Neuronal stem cell (in vitro differentiated cells): ENCODE measurements around the gene MCC.

Experiments
- DNase-seq: peaks from one replicate; pipeline ENCODE4 v3.0.0-alpha.2; 2013; ENCODE audit warnings: low spot score
- H2AFZ ChIP-seq: one replicate; pipeline ENCODE4 v1.6.1; 2013; ENCODE audit warnings: mild to moderate bottlenecking, low read length, inconsistent platforms
- H2AK5ac ChIP-seq: 2 replicates; pipeline ENCODE4 v1.6.1; 2013; ENCODE audit warnings: low read depth, mild to moderate bottlenecking, inconsistent platforms, low read length, moderate library complexity, mixed read lengths
- H2BK120ac ChIP-seq: 2 replicates; pipeline ENCODE4 v1.6.1; 2013; ENCODE audit warnings: low read depth, mild to moderate bottlenecking, inconsistent platforms, low read length, moderate library complexity, mixed read lengths
- H2BK12ac ChIP-seq: one replicate; pipeline ENCODE4 v1.6.1; 2013; ENCODE audit warnings: low read length, inconsistent platforms
- H2BK15ac ChIP-seq: 2 replicates; pipeline ENCODE4 v1.6.1; 2013; ENCODE audit warnings: mild to moderate bottlenecking, low read length, inconsistent platforms, mixed read lengths
- H2BK5ac ChIP-seq: one replicate; pipeline ENCODE4 v1.6.1; 2013; ENCODE audit warnings: inconsistent platforms, mild to moderate bottlenecking, low read length, moderate library complexity
- H3K14ac ChIP-seq: one replicate; pipeline ENCODE4 v1.6.1; 2013; ENCODE audit warnings: low read length, inconsistent platforms
- H3K18ac ChIP-seq: 2 replicates; pipeline ENCODE4 v1.6.1; 2013; ENCODE audit warnings: low read length, inconsistent platforms
- H3K23ac ChIP-seq: 2 replicates; pipeline ENCODE4 v1.6.1; 2013; ENCODE audit warnings: low read depth, mild to moderate bottlenecking, mixed read lengths, low read length, inconsistent platforms; ENCODE audit not compliant: poor library complexity
- H3K27ac ChIP-seq: replicated peaks from 3 replicates; pipeline ENCODE4 v1.5.1; 2013; ENCODE audit warnings: low read length, inconsistent platforms
- H3K27me3 ChIP-seq, 3 experiments: 2 replicates each; pipeline ENCODE4 v1.6.1; 2013; ENCODE audit warnings: low read length in 3 of 3, mild to moderate bottlenecking in 2 of 3, inconsistent platforms in 1 of 3, low read depth in 1 of 3, mixed read lengths in 1 of 3, moderate library complexity in 1 of 3; ENCODE audit not compliant: control insufficient read depth in 3 of 3, insufficient read depth in 3 of 3
- H3K36me3 ChIP-seq, 2 donors: replicated peaks in 1 of 2; 2 replicates each; pipeline ENCODE4 v1.6.1; 2013; ENCODE audit warnings: low read length in 2 of 2; ENCODE audit not compliant: control insufficient read depth in 2 of 2, insufficient read depth in 2 of 2
- H3K4ac ChIP-seq: 2 replicates; pipeline ENCODE4 v1.6.1; 2013; ENCODE audit warnings: inconsistent platforms, mild to moderate bottlenecking, low read length, moderate library complexity
- H3K4me1 ChIP-seq, 2 donors: 1 replicate in 1 of 2; 2 replicates in 1 of 2; pipeline ENCODE4 v1.6.1; 2013; ENCODE audit warnings: low read length in 2 of 2, low read depth in 1 of 2; ENCODE audit not compliant: control insufficient read depth in 2 of 2, insufficient read depth in 1 of 2
- H3K4me2 ChIP-seq: one replicate; pipeline ENCODE4 v1.6.1; 2013; ENCODE audit warnings: mild to moderate bottlenecking, low read length, inconsistent platforms; ENCODE audit not compliant: insufficient read depth, poor library complexity, severe bottlenecking
- H3K4me3 ChIP-seq, 2 donors: 2 replicates each; pipeline ENCODE4 v1.5.1; 2013; ENCODE audit warnings: low read length in 2 of 2, mild to moderate bottlenecking in 2 of 2, inconsistent platforms in 1 of 2, moderate library complexity in 1 of 2
- H3K79me1 ChIP-seq: one replicate; pipeline ENCODE4 v1.6.1; 2013; ENCODE audit warnings: low read depth, mild to moderate bottlenecking, inconsistent platforms, low read length, moderate library complexity
- H3K9ac ChIP-seq: one replicate; pipeline ENCODE4 v1.6.1; 2013; ENCODE audit warnings: mild to moderate bottlenecking, low read depth, low read length, inconsistent platforms; ENCODE audit not compliant: poor library complexity
- H3K9me3 ChIP-seq, 2 donors: replicated peaks in 1 of 2; 2 replicates each; pipeline versions ENCODE3 to v1.6.1; 2013; ENCODE audit warnings: low read length in 2 of 2, mild to moderate bottlenecking in 2 of 2, inconsistent platforms in 1 of 2, low read depth in 1 of 2, mixed read lengths in 1 of 2, moderate library complexity in 1 of 2; ENCODE audit not compliant: control insufficient read depth in 2 of 2, insufficient read depth in 1 of 2
- H4K8ac ChIP-seq: one replicate; pipeline ENCODE4 v1.6.1; 2013; ENCODE audit warnings: low read depth, mild to moderate bottlenecking, inconsistent platforms, low read length, moderate library complexity
- H4K91ac ChIP-seq: one replicate; pipeline ENCODE4 v1.6.1; 2013; ENCODE audit warnings: low read length, low read depth, mild to moderate bottlenecking, inconsistent platforms; ENCODE audit not compliant: poor library complexity
- WGBS, 2 donors: extraction: QIAGEN DNeasy Blood & Tissue Kit; methylation state at CpG; one replicate each; pipeline ENCODE4 v1.1.7; 2013; ENCODE audit warnings: missing lambda C conversion rate in 2 of 2, mixed read lengths in 1 of 2; ENCODE audit not compliant: insufficient read length in 2 of 2, insufficient replicate concordance in 1 of 2; ENCODE audit errors: extremely low coverage in 2 of 2; 5-methylcytosine and 5-hydroxymethylcytosine counted together

The MCC gene

GRCh38 chr5:113151641-113152379 lies 336.4 kb downstream of the MCC start:
- H2BK15ac ChIP-seq: no peak overlapping the region
- no peaks in the 10 kb centered on the region for H3K27me3 ChIP-seq
- no peak overlapping the region for H3K18ac ChIP-seq
- H2BK120ac ChIP-seq: no peak overlapping the region
- H2AK5ac ChIP-seq: no peak overlapping the region
- no peak overlapping the region for H3K4me2 ChIP-seq
- H3K23ac ChIP-seq: no peak overlapping the region
- H3K14ac ChIP-seq: no peak overlapping the region
- no peak overlapping the region for H3K4ac ChIP-seq
- H2AFZ ChIP-seq: no peak overlapping the region
- no peak for DNase-seq
- H3K9ac ChIP-seq: no peak overlapping the region
- no peak overlapping the region for H4K8ac ChIP-seq
- H3K36me3 ChIP-seq: no peaks in the 10 kb centered on the region
- no peaks in the 10 kb centered on the region for H3K9me3 ChIP-seq
- no peak overlapping the region for H2BK5ac ChIP-seq
- H3K79me1 ChIP-seq: no peaks in the 10 kb centered on the region
- no peak overlapping the region for H2BK12ac ChIP-seq
- no CpG with 5 or more reads among the region's 8 CpGs for WGBS, 2 donors
- H3K4me3 ChIP-seq: no peak overlapping the region
- peaks cover 2 to 7% of the 10 kb centered on the region in 2 donors for H3K4me1 ChIP-seq
- no peak overlapping the region for H4K91ac ChIP-seq
- H3K27ac ChIP-seq: no peak overlapping the region

GRCh38 chr5:113150821-113151220 lies 337.4 kb downstream of the MCC start:
- no peak overlapping the region for H3K23ac ChIP-seq
- no peaks in the 10 kb centered on the region for H3K36me3 ChIP-seq
- no peak overlapping the region for H3K4ac ChIP-seq
- H2AK5ac ChIP-seq: no peak overlapping the region
- H3K4me1 ChIP-seq: peaks cover 2 to 7% of the 10 kb centered on the region in 2 donors
- no peak overlapping the region for H2BK5ac ChIP-seq
- no CpG with 5 or more reads among the region's 7 CpGs for WGBS, 2 donors
- no peak overlapping the region for H3K14ac ChIP-seq
- no peak overlapping the region for H3K4me3 ChIP-seq
- H3K27me3 ChIP-seq: no peaks in the 10 kb centered on the region
- no peaks in the 10 kb centered on the region for H3K79me1 ChIP-seq
- no peak overlapping the region for H4K91ac ChIP-seq
- H2BK12ac ChIP-seq: no peak overlapping the region
- no peaks in the 10 kb centered on the region for H3K9me3 ChIP-seq
- H2BK15ac ChIP-seq: no peak overlapping the region
- no peak overlapping the region for H2BK120ac ChIP-seq
- no peak overlapping the region for H3K27ac ChIP-seq
- no peak overlapping the region for H3K9ac ChIP-seq
- H3K4me2 ChIP-seq: no peak overlapping the region
- no peak overlapping the region for H2AFZ ChIP-seq
- H3K18ac ChIP-seq: no peak overlapping the region
- no peak for DNase-seq
- H4K8ac ChIP-seq: no peak overlapping the region

- Histone ChIP-seq H3K4me3 (no peak overlapping the region), H3K14ac (no peak overlapping the region), H3K4me2 (no peak overlapping the region), H2BK5ac (no peak overlapping the region), H3K79me1 (no peaks in the 10 kb centered on the region), H3K18ac (no peak overlapping the region), H3K9ac (no peak overlapping the region), H3K36me3 (no peaks in the 10 kb centered on the region), H3K4me1 (peaks cover 2 to 7% of the 10 kb centered on the region in 2 donors), H3K9me3 (no peaks in the 10 kb centered on the region), H4K91ac (no peak overlapping the region), H4K8ac (no peak overlapping the region), H3K27ac (no peak overlapping the region), H2AK5ac (no peak overlapping the region), H2BK15ac (no peak overlapping the region), H2BK120ac (no peak overlapping the region), H3K27me3 (no peaks in the 10 kb centered on the region), H2AFZ (peak overlapping the region; percentile 60), H3K4ac (no peak overlapping the region), H2BK12ac (no peak overlapping the region), H3K23ac (no peak overlapping the region)
- WGBS, 2 donors: no CpG with 5 or more reads among the region's 2 CpGs
- no peak for DNase-seq
These were observed 338.0 kb downstream of the MCC start for GRCh38 chr5:113150221-113150620.

- Histone ChIP-seq H2BK12ac (no peak overlapping the region), H2BK120ac (no peak overlapping the region), H2AK5ac (no peak overlapping the region), H3K18ac (no peak overlapping the region), H3K4me1 (peaks cover 0 to 7% of the 10 kb centered on the region in 2 donors), H3K9ac (no peak overlapping the region), H3K23ac (no peak overlapping the region), H2AFZ (no peak overlapping the region), H2BK5ac (no peak overlapping the region), H3K4ac (no peak overlapping the region), H4K91ac (no peak overlapping the region), H3K36me3 (no peaks in the 10 kb centered on the region), H3K9me3 (peaks cover 0 to 2% of the 10 kb centered on the region in 2 donors), H3K14ac (no peak overlapping the region), H4K8ac (no peak overlapping the region), H3K27ac (no peak overlapping the region), H3K4me3 (no peak overlapping the region), H3K4me2 (no peak overlapping the region), H2BK15ac (no peak overlapping the region), H3K27me3 (no peaks in the 10 kb centered on the region), H3K79me1 (no peaks in the 10 kb centered on the region)
- DNase-seq: no peak
- WGBS, 2 donors: no CpG with 5 or more reads among the region's 7 CpGs
These were observed 340.7 kb downstream of the MCC start for GRCh38 chr5:113147537-113147936.
